ENCODE data around the gene VPS45. TPM values are rescaled to one million over a fixed set of nuclear protein-coding genes. Genes with fewer than 3 reads are reported as not detected.

The VPS45 gene
- total and polyA plus RNA-seq, 2 of the 8 experiments (the other 6 are each of a cell fraction or from before 2014, with no cell fraction given) = 19.1 to 27.6 TPM

- TF ChIP-seq CHD1 (IDR thresholded peaks at IDR 0.05; ENCODE audit: low read depth, low read length) (no peak; the same call in 1 of the 2 replicates), RNF2 (IDR thresholded peaks at IDR 0.05; ENCODE audit: borderline replicate concordance, low read depth, low read length, missing control alignments, poor library complexity, severe bottlenecking) (no peak), PHF8 (conservative IDR thresholded peaks at IDR 0.05; ENCODE audit: low read depth, low read length) (peak; percentile 88), POLR2A (IDR thresholded peaks at IDR 0.05; ENCODE audit: control extremely low read depth in 1 of 2, low read depth in 2 of 2, low read length in 2 of 2) (no peak; a peak in 2 of 3 replicates), ATF2 (IDR thresholded peaks at IDR 0.05; ENCODE audit: low read length) (peak; percentile 92), SP4 (IDR thresholded peaks at IDR 0.05; ENCODE audit: low read length) (peak; percentile 50; the same call in 1 of the 2 replicates), POLR2AphosphoS5 (IDR thresholded peaks at IDR 0.05; ENCODE audit: low read depth, low read length) (peak; percentile 48; the same call in 1 of the 2 replicates), CBX8 (IDR thresholded peaks at IDR 0.05; ENCODE audit: borderline replicate concordance, low read depth, low read length) (no peak), BACH1 (IDR thresholded peaks at IDR 0.05; ENCODE audit: low read length) (no peak)
These were observed at the start of gene VPS45 (continued) for GRCh38 chr1:150067184-150068108.

Data from H1 (cell line).